Effector CD8-positive, alpha-beta T cell (primary cell): ENCODE data around the gene CRACR2A.

Experiments
- DNase-seq: peaks from one replicate; lab custom pipeline; 2025; lab: John Stamatoyannopoulos, UW

The CRACR2A gene

DNA sequence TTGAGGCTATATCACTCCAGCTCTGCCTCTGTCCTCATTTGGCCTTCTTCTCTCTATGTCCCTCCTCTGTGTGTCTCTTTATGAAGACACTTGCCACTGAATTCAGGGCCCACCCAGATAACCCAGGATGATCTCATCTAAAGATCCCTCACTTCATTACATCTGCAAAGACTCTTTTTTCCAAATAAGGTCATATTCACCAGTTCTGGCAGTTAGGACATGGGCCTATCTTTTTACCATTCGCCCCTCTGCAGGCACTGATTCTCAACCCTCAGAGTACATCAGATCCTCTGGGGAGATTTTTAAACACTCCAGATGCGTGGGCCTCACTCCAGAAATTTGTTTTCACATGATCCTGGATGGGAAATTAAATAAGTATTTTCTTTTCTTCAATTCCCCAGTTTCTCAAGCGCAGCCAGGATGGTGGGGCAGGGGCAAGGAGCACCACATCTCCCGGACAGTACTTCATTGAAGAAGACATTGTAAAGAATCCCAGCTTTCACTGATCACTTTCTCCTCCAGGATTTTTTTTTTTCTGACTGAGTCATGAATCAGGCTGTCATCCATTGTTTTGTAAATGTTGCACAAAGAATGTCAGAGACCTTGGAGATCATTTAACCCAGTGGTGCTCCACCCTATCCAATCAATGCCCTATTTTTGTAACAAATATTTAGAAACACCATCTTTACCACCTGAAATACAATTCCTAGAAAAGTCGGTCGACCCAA is 27.4 kb downstream of the CRACR2A start:
- DNase-seq, result no peak

DNA sequence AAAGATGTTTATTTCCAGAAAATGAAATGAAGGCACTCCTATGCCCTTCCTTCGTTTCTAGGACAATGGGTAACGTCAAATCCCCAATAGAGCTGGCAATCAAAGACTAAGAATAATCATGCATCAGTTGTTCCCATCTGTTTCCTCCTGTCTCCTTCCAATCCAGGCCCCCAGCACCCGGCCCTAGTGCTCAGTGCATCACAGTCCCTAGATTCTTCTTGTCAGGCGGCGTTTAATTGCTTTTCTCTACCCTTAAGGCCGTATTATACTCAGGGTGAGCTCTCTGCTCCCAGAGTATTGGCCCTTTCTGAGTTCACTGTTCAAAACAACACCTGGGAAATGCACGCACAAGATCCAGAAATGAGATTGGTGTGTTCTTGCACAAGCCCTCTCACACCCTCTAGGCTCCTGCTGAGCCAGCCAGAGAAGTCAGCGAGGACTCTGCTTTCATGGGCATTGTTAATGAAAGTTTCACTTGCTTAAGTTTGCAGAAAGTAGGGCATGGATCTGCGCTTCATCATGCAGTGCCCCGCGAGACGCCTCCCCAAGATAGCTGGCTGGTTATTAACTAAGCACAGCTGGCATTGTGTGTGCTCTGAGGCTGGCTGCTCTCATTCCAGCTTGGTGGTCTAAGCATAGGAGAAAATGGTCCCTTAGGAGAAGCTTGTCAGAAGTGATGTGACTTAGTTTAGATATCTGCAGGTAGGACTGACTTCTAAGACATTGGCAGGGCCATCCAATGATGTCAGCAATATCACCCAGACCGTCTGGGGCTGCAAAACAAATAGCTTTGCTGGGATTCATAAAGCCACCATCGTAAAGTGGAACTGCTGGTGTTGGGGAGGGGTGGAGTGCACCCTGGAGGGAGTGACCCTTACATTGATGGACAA is 28.7 kb downstream of the CRACR2A start:
- DNase-seq, result no peak

DNA sequence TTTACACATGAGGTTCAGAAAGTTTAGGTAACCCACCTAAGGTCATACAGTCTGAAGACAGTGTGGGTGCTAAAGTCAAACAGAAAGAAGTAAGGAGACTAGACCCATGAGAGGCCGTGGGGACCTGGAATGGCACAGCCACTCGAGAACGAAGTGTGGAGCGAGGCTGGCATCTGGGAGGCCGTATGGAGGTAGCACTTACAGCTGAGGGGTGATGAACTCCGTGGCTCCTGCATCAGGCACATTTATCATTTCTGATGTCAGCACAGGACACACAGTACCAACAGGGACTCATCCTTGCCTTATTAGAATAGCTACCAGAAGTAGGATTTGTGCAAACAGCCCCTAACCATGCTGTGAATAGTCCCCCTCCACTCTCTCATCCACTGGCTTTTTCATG is 30.5 kb downstream of the CRACR2A start:
- DNase-seq, result no peak

- DNase-seq, result no peak
Measured at GRCh38 chr12:3720772-3721171, 32.1 kb downstream of the CRACR2A start.

DNA sequence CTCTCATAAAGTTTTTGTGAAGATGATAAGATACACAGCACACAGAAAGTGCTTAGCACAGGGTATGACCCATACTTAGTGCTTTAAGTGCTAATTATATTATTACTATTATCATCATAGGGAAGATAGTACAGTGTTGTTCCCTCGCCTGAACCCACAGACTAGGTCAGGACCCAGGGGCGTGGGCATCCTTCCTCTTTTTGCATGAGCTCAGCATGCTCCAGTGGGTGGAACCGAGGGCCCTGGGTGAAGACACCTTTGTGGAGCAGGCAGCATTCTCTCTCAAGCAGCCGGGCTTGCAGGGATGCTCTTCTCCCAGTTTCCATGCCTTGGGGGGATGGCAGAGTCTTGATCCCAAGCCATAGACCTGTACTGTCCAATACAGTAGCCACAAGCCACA is 34.8 kb downstream of the CRACR2A start:
- no peak for DNase-seq

DNA sequence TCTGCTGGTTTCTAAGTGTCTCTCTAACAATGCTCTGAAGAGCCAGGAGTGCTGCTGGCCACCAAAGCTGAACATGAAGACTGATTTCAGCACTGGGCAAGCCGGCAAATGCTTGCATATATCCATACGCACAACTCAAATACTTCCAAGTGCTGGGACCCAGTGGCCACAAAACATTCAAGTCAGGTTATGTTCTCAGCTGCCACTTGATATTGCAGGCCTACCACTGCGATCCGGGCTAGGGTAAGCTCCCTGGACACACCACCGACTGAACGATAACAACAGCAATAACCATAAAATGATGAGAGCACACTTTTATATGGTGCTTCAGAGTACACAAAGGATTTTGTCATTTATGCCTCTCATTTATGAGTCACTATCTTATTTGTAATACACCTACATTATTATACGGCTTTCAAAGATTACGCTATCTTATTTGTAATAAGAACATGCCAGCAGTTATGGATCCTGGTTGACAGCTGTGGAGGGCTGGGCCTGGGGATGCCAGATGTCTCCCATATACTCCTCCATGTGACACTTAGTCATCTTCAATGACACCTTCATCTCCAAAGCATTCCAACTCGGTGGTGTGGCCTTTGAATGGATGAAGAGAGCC is 35.5 kb downstream of the CRACR2A start:
- no peak for DNase-seq

GRCh38 chr12:3715999-3716398 is 36.9 kb downstream of the CRACR2A start:
- DNase-seq, result no peak

GRCh38 chr12:3713947-3714346 is 39.0 kb downstream of the CRACR2A start:
- DNase-seq, result no peak

DNA sequence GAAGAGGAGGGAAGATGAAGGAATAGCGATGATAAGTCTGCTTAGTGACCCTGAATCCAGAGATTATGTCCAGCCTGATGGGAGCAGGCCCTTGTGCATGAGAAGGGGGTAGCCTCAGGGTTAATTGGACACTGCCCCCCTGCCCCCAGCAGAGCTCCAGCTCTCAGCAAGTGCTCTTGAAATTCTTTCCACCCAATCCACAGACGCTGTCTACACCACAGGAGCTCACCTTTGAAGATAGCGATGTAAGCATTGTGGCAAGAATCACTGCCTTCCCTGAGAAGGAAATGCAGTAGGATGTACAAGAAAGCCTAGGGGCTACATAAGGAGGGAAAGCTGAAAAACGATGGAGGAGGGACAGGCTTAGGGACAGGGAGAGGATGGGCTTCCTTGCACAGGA is 39.4 kb downstream of the CRACR2A start:
- DNase-seq, result no peak

- no peak for DNase-seq
Measured at GRCh38 chr12:3712209-3712992, 40.5 kb downstream of the CRACR2A start.

- DNase-seq, result no peak
Measured at GRCh38 chr12:3705354-3705675, 47.6 kb downstream of the CRACR2A start.

GRCh38 chr12:3704512-3705353 is 48.2 kb downstream of the CRACR2A start:
- DNase-seq, result no peak

DNA sequence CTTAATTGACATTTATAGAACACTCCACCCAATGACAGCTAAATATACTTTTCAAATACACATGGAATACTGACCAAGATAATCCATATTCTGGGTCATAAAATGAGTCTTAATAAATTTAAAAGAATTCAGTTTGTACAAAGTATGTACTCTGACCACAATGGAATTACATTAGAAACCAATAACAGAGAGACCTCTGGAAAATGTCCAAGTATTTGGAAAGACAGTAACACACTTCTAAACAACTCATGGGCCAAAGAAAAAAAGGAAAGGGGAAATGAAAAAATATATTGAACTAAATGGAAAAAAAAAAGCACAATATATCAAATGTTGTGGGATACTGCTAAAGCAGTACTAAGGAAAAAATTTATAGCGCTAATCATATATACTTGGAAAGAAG is 52.0 kb downstream of the CRACR2A start:
- no peak for DNase-seq

DNA sequence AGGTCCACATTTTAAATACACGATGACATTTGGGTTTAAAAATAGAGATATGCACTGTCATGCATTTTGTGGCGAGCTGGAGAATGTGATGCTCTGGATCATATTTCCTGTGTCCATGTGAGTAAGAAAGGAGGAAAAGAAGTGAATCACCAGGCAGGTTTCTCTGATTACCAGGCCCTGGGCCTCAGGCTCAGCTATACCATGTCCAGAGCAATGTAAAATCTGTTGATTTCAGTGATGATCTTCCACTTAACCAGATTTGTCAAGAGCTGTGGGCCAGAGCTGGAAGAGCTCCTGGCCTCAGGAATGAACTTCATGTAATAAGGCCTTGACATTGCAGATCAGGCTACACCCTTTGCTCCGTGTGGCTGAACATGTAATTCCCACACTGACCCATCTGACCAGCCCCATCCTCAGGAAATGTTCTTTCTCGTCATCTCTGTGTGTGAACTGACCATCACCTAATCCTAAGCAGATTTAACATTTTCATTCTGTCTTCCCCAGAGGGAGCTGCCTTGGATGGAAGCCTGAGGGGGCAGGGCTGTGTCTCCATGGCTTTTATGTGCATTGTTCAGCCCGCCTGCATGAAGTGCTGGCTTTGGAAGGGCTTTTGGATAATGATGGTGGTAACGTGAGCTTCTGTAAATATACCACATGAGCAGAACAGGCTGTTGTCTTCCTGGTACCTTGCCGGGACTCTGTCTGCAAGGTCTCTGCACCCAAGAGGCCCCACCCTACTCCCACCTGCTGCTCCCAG is 54.5 kb downstream of the CRACR2A start:
- no peak for DNase-seq

GRCh38 chr12:3697311-3697870 is 55.5 kb downstream of the CRACR2A start:
- DNase-seq, result no peak

DNA sequence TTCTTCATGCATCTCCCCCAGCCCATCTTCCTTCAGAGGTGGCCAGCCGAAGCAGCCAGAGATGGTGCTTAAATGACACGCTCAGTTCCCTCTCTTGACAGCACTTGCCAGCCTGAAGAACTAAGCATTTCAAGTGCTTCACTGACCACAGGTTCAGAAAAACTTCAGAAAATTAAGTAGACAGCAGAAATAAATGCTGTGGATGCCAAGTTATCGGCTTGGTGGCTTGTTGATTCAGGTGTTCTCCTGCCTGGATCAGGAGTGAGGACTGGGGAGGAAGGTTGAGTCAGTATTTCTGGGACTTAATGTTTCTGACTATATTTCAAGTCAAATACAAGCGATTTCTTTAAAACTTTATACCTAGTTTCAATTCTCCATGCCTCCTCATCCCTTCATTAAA is 58.2 kb downstream of the CRACR2A start:
- DNase-seq, result no peak

DNA sequence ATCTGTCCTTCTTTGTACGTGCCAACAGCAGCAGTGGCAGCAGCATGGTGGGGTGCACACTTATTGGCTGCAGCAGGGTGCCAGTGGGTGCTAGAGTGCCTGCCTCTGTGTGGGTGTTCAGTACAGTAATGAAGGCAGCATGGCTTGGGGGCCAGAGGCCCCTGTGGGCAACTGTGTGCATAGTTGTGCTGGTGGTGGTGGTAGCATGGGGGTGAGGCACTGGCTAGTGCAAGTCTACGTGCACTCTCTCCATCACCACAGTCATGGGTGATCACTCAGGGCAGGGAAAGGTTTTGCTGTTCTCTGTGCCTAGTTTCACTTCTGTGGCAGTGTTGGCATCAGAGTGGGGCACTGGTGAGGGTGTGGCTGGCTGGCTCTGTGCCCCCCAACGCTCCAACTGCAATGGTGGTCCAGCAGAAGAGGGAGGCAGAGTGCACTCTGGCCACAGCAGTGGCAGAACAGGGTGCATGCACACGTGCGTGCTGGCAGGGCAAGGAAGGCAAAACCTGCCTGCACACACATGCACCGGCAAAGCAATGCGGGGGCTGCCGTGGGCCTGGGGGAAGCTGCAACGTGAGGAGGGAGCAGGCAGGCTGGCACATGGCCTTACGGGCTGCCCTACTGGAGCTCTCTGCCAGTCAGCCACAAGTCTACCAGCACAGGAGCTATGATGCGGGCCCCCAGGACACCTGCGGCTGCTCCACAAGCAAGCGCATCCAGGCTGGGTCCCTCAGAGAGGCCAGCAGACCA is 60.1 kb downstream of the CRACR2A start:
- no peak for DNase-seq

GRCh38 chr12:3686463-3686862 is 66.4 kb downstream of the CRACR2A start:
- no peak for DNase-seq

GRCh38 chr12:3685830-3686229 is 67.1 kb downstream of the CRACR2A start:
- DNase-seq, result no peak
